ENCODE measurements around the gene IL36B.

The IL36B gene

GRCh38 chr2:113058411-113058994 lies 5.8 kb upstream of the IL36B start:
- H3K4me3 ChIP-seq (ENCODE audit: low read depth, low read length) = no peak overlapping the region
- DNase-seq (ENCODE audit: low read depth) = no peak

GRCh38 chr2:113057117-113057516 lies 4.5 kb upstream of the IL36B start:
- H3K4me3 ChIP-seq (ENCODE audit: low read depth, low read length) = no peak overlapping the region
- DNase-seq (ENCODE audit: low read depth) = no peak

GRCh38 chr2:113056521-113056920 lies 3.9 kb upstream of the IL36B start:
- H3K4me3 ChIP-seq (ENCODE audit: low read depth, low read length) = no peak overlapping the region
- no peak for DNase-seq (ENCODE audit: low read depth)

GRCh38 chr2:113054066-113054465 lies 1.4 kb upstream of the IL36B start:
- no peak overlapping the region for H3K4me3 ChIP-seq (ENCODE audit: low read depth, low read length)
- DNase-seq (ENCODE audit: low read depth) = no peak

GRCh38 chr2:113053666-113054065 lies 999 bp upstream of the IL36B start:
- H3K4me3 ChIP-seq (ENCODE audit: low read depth, low read length) = no peak overlapping the region
- no peak for DNase-seq (ENCODE audit: low read depth)

GRCh38 chr2:113050921-113051895 lies 1.5 kb downstream of the IL36B start:
- DNase-seq (ENCODE audit: low read depth) = no peak

GRCh38 chr2:113046465-113046864 lies 6.2 kb downstream of the IL36B start:
- DNase-seq (ENCODE audit: low read depth) = no peak
- no peak overlapping the region for H3K4me3 ChIP-seq (ENCODE audit: low read depth, low read length)

More at GRCh38 chr2:113050921-113051895, 1.5 kb downstream of the IL36B start:
- H3K4me3 ChIP-seq (ENCODE audit: low read depth, low read length) = no peak overlapping the region

- no peak overlapping the region for H3K4me3 ChIP-seq (ENCODE audit: low read depth, low read length)
- no peak for DNase-seq (ENCODE audit: low read depth)
These were observed 10.8 kb downstream of the IL36B start for GRCh38 chr2:113041871-113042270.

- no peak overlapping the region for H3K4me3 ChIP-seq (ENCODE audit: low read depth, low read length)
- DNase-seq (ENCODE audit: low read depth) = no peak
These were observed 12.9 kb downstream of the IL36B start for GRCh38 chr2:113039719-113040118.

- no peak for DNase-seq (ENCODE audit: low read depth)
- H3K4me3 ChIP-seq (ENCODE audit: low read depth, low read length) = no peak overlapping the region
These were observed 13.5 kb downstream of the IL36B start for GRCh38 chr2:113039158-113039557.

- no peak overlapping the region for H3K4me3 ChIP-seq (ENCODE audit: low read depth, low read length)
- DNase-seq (ENCODE audit: low read depth) = no peak
These were observed 14.4 kb downstream of the IL36B start for GRCh38 chr2:113038291-113038690.

GRCh38 chr2:113036763-113037162 lies 15.9 kb downstream of the IL36B start:
- no peak overlapping the region for H3K4me3 ChIP-seq (ENCODE audit: low read depth, low read length)
- DNase-seq (ENCODE audit: low read depth) = no peak

GRCh38 chr2:113034016-113034415 lies 18.7 kb downstream of the IL36B start:
- no peak for DNase-seq (ENCODE audit: low read depth)
- no peak overlapping the region for H3K4me3 ChIP-seq (ENCODE audit: low read depth, low read length)

- DNase-seq (ENCODE audit: low read depth) = no peak
These were observed 19.9 kb downstream of the IL36B start for GRCh38 chr2:113032737-113033136.

GRCh38 chr2:113028112-113028511 lies 24.6 kb downstream of the IL36B start:
- no peak for DNase-seq (ENCODE audit: low read depth)
- no peak overlapping the region for H3K4me3 ChIP-seq (ENCODE audit: low read depth, low read length)

More at GRCh38 chr2:113032737-113033136, 19.9 kb downstream of the IL36B start:
- H3K4me3 ChIP-seq (ENCODE audit: low read depth, low read length) = no peak overlapping the region

GRCh38 chr2:113027691-113028090 lies 25.0 kb downstream of the IL36B start:
- DNase-seq (ENCODE audit: low read depth) = no peak
- H3K4me3 ChIP-seq (ENCODE audit: low read depth, low read length) = no peak overlapping the region

GRCh38 chr2:113025737-113026136 lies 26.9 kb downstream of the IL36B start:
- H3K4me3 ChIP-seq (ENCODE audit: low read depth, low read length) = no peak overlapping the region
- DNase-seq (ENCODE audit: low read depth) = no peak

GRCh38 chr2:113024764-113025163 lies 27.9 kb downstream of the IL36B start:
- DNase-seq (ENCODE audit: low read depth) = no peak
- H3K4me3 ChIP-seq (ENCODE audit: low read depth, low read length) = no peak overlapping the region

GRCh38 chr2:113021312-113021711 lies 31.4 kb downstream of the IL36B start:
- no peak for DNase-seq (ENCODE audit: low read depth)
- no peak overlapping the region for H3K4me3 ChIP-seq (ENCODE audit: low read depth, low read length)

- no peak for DNase-seq (ENCODE audit: low read depth)
- H3K4me3 ChIP-seq (ENCODE audit: low read depth, low read length) = no peak overlapping the region
These were observed 34.2 kb downstream of the IL36B start for GRCh38 chr2:113018509-113018908.

GRCh38 chr2:113015655-113016054 lies 37.0 kb downstream of the IL36B start:
- no peak overlapping the region for H3K4me3 ChIP-seq (ENCODE audit: low read depth, low read length)
- DNase-seq (ENCODE audit: low read depth) = no peak

All from skeletal muscle cell (primary cell).